Right ventricle myocardium inferior (tissue), 1 donor: ENCODE data around the gene LARGE1. TPM values are rescaled to one million over a fixed set of nuclear protein-coding genes. Genes with fewer than 3 reads are reported as not detected.

ENCODE experiments used
- ATAC-seq: fragments of 200-7000 bp; cut with Tn5 transposase; one replicate; pipeline ENCODE4 v1.9.1; 2020; ENCODE audit warnings: mild to moderate bottlenecking, moderate library complexity
- DNase-seq: peaks from one replicate; pipeline ENCODE4 v3.0.0; 2021; ENCODE audit errors: missing footprints
- intact Hi-C: fragments of 100-400 bp; cut with DNase I; formaldehyde crosslinking; loops from one replicate; pipeline ENCODE4 v1.11.0; 2022
- total RNA-seq: library from RNA; stranded (reverse); fragmentation: NEBNext Ultra II Directional; extraction: Animal tissue kit (Norgen Biotek cat#: 25700); gene quantifications from one replicate; pipeline ENCODE4 v1.2.1, GENCODE V29; 2021
- donor health status: DM: no; HTN: yes; CAD: no; lungs with severe emphysema.

LARGE1 gene
- total RNA-seq, 1 donor from 2014 or later: 152 TPM

DNA sequence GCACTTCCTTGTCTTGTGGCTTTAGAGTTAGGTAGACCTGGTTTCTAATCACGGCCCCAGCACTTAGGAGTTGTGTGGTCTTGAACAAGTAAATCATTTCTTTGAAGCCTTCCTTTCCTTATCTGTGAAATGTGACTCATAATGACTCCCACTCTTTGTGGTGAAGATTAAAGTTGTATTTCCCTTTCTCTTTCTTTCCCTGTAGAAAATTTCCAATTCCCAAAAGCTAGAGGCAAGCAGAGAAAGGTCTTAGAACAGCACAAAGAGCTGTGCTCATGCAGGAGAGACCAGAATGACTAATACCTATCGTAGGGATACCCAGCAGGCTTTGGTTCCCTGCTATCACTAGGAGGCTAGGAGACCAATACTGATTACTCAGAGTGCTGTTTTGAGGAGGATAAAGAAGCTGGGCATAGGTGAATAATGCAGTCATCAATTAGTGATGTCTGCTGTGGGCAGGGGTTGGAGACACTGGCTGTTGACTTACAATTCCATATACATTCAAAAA is 591.4 kb downstream of the LARGE1 start:
- DNase-seq (no peak), ATAC-seq (no peak)
- intact Hi-C loops: no loop called here

DNA sequence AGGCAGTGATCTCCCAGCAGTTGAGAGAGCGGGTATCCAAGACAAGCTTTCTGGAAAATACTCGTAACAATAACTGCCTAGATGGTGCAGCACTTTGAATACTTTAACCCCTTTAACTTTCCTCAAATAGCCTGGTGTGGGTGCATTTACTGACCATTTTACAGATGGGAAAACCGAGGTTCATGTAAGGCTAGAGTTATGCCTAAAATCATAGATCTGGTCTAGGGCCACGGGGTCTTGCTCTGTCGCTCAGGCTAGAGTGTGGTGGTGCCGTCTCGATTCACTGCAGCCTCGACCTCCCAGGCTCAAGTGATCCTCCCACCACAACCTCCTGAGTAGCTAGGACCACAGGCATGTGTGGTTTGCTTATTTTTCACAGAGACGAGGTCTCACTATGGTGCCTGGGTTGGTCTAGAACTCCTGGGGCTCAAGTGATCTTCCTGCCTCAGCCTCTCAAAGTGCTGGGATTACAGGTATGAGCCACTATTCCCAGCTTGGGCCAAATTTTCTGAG is 592.9 kb downstream of the LARGE1 start:
- ATAC-seq: no peak
- intact Hi-C loops: no loop called here
- no peak for DNase-seq

GRCh38 chr22:33326540-33327295 is 593.6 kb downstream of the LARGE1 start:
- ATAC-seq: peak; percentile 45
- intact Hi-C loops: no loop called here
- DNase-seq: no peak

GRCh38 chr22:33325232-33326004 is 594.9 kb downstream of the LARGE1 start:
- intact Hi-C loops: no loop called here
- DNase-seq (no peak), ATAC-seq (peak; percentile 78)

- no peak for ATAC-seq
- no peak for DNase-seq
- intact Hi-C loops: no loop called here
Measured at GRCh38 chr22:33324228-33324627, 596.0 kb downstream of the LARGE1 start.

DNA sequence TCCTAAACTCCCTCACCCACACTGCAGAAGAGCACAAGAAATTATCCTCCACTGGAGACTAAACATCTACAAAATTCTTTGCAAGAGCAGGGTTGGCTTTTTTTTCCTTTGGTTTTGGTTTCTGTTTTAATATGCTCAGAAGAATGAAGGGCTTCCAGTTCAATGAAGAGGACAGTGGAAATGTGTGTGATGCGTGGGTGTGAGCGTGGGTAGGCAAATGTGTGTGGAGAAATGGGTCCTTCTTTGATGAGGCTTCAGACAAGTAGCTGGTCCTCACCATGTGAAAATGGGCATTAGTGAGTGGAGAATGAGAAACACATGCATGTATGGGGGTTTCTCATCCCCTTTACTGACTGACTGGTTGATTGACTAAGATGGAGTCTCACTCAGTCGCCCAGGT is 598.8 kb downstream of the LARGE1 start:
- intact Hi-C loops: no loop called here
- DNase-seq (no peak), ATAC-seq (no peak)

DNA sequence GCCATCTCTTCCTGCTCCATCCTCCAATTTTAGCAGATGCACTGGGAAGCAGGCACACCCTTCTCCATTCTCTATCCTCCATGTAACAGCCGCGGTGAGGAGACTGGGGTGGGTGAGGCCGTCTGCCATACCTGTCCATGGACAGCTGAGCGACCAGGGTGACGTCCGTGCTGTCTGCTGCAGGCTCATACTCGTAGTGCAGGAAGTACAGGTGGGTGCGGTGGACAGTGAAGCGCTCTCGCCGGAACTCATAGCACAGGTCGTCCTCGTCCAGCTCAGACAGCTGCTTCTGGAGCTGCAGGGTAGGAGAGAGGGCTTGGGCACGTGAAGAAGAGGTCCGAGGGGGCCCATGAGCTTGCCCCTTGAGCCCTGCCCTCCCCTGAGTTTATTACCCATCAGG is 604.3 kb downstream of the LARGE1 start:
- DNase-seq (no peak), ATAC-seq (no peak)
- intact Hi-C loops: no loop called here

DNA sequence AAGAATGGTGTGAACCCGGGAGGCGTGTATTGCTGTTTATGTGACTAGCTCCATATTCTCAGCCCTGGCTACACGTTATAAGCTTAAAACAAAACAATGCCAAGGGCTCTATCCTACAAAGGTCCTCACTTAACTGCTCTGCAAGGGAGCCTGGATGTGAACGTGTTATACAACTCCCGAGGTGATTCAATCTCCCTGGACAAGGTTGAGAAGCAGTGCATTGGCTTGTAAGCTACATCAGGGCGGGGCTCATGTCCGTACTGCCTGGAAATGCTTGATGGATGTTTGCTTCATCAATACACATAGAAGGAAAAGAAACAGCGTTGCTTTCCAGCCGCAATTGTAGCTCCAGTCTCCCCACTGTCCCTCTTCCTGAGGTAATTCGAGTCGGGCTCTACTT is 605.2 kb downstream of the LARGE1 start:
- intact Hi-C loops: no loop called here
- ATAC-seq (no peak), DNase-seq (no peak)

- ATAC-seq (no peak), DNase-seq (no peak)
- intact Hi-C loops: no loop called here
Measured at GRCh38 chr22:33314316-33314715, 606.0 kb downstream of the LARGE1 start.

GRCh38 chr22:33303099-33303498 is 617.2 kb downstream of the LARGE1 start:
- DNase-seq: no peak
- ATAC-seq: no peak
- intact Hi-C loops: loop anchor here (5.0 to 10.0 kb wide), 5 partner anchors 214 to 804 kb away; partner anchors contain the start of gene LARGE1

GRCh38 chr22:33302549-33302948 is 617.7 kb downstream of the LARGE1 start:
- DNase-seq: no peak
- ATAC-seq: no peak
- intact Hi-C loops: loop anchor here (5.0 to 10.0 kb wide), 5 partner anchors 215 to 805 kb away; partner anchors contain the start of gene LARGE1

- intact Hi-C loops: loop anchor here (5.0 to 10.0 kb wide), 5 partner anchors 215 to 805 kb away; partner anchors contain the start of gene LARGE1
Measured at GRCh38 chr22:33302049-33302545, 618.2 kb downstream of the LARGE1 start.

DNA sequence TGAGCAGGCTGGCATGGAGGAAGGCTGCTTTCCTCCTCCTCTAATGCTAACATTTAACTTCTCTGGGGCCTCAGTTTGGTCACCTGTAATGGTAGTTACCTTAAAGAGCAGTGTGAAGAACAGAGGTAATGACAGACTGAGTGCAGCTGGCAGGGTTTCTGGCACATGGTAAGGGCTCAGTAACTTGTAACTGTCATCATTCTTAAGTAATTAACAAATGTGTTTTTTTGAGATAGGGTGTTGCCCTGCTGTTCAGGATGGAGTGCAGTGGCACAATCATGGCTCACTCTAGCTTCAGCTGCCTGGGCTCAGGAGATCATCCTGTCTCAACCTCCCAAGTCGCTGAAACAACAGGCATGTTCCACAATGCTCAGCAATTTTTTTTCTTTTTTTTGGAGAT is 620.1 kb downstream of the LARGE1 start:
- intact Hi-C loops: loop anchor here (5.0 to 10.0 kb wide), 5 partner anchors 217 to 807 kb away; partner anchors contain the start of gene LARGE1
- ATAC-seq: peak; percentile 69
- no peak for DNase-seq

More at GRCh38 chr22:33302049-33302545, 618.2 kb downstream of the LARGE1 start:
- DNase-seq (peak; percentile 87), ATAC-seq (peak; percentile 81)

- ATAC-seq (no peak), DNase-seq (no peak)
- intact Hi-C loops: no loop called here
Measured at GRCh38 chr22:33299245-33299956, 620.9 kb downstream of the LARGE1 start.

GRCh38 chr22:33296941-33297340 is 623.3 kb downstream of the LARGE1 start:
- ATAC-seq (no peak), DNase-seq (no peak)
- intact Hi-C loops: no loop called here

DNA sequence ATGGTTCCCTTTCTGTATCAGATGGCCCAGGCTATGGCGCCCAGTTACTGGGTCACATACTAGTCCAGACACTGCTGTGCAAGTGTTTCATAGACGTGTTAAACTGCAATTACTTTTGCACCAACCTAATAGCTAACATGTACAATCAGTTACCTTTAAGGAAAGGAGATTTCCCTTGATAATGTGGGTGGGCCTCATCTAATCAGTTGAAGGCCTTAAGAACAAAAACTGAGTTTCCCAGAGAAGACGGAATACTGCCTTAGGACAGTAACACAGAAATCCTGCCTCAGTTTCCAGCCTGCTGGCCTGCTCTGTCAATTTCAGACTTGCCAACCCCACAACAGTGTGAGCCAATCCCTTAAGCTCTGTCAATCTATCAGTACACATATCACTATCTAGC is 632.2 kb downstream of the LARGE1 start:
- no peak for ATAC-seq
- intact Hi-C loops: no loop called here

GRCh38 chr22:33275073-33275443 is 645.2 kb downstream of the LARGE1 start:
- intact Hi-C loops: no loop called here
- DNase-seq: no peak
- peak; percentile 49 for ATAC-seq

More for the DNA sequence above, 632.2 kb downstream of the LARGE1 start:
- DNase-seq: no peak

- intact Hi-C loops: no loop called here
- DNase-seq (no peak), ATAC-seq (no peak)
Measured at GRCh38 chr22:33274214-33275072, 645.8 kb downstream of the LARGE1 start.
